Mammary epithelial cell (primary cell): Measurements from ENCODE around the gene ARHGAP29.

Experiments
- EZH2 ChIP-seq: IDR thresholded peaks from 2 replicates; pipeline ENCODE4 v1.6.1; 2012; ENCODE audit warnings: low read length, inconsistent platforms, borderline replicate concordance
- TF ChIP-seq, protein P1 (sequence below), 2 donors: IDR thresholded peaks in 1 of 2; conservative IDR thresholded peaks in 1 of 2; 2 replicates each; pipeline ENCODE4 v1.5.1; 2011 to 2012; ENCODE audit warnings: inconsistent platforms in 2 of 2, low read length in 2 of 2, mild to moderate bottlenecking in 2 of 2, control low read depth in 1 of 2, low read depth in 1 of 2; ENCODE audit not compliant: insufficient read depth in 1 of 2; ENCODE audit errors: extremely low read depth in 1 of 2

DNA sequence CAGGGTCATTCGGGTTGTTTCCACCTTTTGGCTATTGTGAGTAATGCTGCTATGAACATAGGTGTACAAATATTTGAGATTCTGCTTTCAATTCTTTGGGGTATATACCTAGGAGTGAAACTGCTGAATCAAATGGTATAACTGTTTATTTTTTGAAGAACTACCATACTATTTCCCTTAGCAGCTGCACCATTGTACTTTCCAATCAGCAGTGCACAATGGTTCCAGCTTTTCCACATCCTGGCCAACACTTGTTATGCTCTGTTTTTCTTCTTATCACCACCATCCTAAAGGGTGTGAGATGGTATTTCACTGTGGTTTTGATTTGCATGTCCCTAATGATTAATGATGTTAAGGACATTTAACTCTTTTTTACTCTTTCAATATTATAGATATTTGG is 112.8 kb downstream of the ARHGAP29 start:
- TF ChIP-seq, protein P1, sequence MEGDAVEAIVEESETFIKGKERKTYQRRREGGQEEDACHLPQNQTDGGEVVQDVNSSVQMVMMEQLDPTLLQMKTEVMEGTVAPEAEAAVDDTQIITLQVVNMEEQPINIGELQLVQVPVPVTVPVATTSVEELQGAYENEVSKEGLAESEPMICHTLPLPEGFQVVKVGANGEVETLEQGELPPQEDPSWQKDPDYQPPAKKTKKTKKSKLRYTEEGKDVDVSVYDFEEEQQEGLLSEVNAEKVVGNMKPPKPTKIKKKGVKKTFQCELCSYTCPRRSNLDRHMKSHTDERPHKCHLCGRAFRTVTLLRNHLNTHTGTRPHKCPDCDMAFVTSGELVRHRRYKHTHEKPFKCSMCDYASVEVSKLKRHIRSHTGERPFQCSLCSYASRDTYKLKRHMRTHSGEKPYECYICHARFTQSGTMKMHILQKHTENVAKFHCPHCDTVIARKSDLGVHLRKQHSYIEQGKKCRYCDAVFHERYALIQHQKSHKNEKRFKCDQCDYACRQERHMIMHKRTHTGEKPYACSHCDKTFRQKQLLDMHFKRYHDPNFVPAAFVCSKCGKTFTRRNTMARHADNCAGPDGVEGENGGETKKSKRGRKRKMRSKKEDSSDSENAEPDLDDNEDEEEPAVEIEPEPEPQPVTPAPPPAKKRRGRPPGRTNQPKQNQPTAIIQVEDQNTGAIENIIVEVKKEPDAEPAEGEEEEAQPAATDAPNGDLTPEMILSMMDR (conservative IDR thresholded peaks at IDR 0.05 in 1 of 2, IDR thresholded peaks at IDR 0.05 in 1 of 2; ENCODE audit: extremely low read depth in 1 of 2, insufficient read depth in 1 of 2, low read depth in 1 of 2, low read length in 2 of 2): no peak
- no peak for TF ChIP-seq EZH2
